C4-2B (cell line): ENCODE results near the gene IGFL1.

Experiments
- ZFX ChIP-seq: fragments of 450-650 bp; IDR thresholded peaks from 2 replicates; pipeline ENCODE4 v1.6.1; 2017
- TF ChIP-seq, protein P1 (sequence below): fragments of 450-650 bp; conservative IDR thresholded peaks from 2 replicates; pipeline ENCODE4 v1.5.1; 2017; ENCODE audit warnings: mild to moderate bottlenecking

DNA sequence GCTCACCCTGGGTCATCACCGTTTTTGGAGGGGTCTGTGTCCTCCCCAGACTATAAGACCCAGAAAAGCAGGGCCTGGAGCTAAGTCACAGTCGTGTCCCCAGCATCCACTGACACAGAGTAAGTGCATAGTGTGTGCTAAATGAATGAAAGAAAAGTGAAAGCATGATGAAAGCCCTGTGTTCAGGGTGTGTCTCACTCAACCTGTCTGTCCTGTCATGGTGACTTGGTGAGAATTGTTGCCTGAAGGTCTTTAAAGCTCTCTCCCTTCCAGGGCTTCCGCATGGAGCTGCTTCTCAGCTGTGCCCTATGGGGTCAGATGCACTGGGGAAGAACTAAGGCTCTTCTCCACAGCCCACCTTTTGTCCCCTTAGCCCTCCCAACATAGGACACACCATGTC lies 20.5 kb upstream of the IGFL1 start:
- TF ChIP-seq, protein P1, sequence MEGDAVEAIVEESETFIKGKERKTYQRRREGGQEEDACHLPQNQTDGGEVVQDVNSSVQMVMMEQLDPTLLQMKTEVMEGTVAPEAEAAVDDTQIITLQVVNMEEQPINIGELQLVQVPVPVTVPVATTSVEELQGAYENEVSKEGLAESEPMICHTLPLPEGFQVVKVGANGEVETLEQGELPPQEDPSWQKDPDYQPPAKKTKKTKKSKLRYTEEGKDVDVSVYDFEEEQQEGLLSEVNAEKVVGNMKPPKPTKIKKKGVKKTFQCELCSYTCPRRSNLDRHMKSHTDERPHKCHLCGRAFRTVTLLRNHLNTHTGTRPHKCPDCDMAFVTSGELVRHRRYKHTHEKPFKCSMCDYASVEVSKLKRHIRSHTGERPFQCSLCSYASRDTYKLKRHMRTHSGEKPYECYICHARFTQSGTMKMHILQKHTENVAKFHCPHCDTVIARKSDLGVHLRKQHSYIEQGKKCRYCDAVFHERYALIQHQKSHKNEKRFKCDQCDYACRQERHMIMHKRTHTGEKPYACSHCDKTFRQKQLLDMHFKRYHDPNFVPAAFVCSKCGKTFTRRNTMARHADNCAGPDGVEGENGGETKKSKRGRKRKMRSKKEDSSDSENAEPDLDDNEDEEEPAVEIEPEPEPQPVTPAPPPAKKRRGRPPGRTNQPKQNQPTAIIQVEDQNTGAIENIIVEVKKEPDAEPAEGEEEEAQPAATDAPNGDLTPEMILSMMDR = no peak
- TF ChIP-seq ZFX = no peak
